GM19238 (cell line): ENCODE measurements around the gene LYRM9.
"Not testable (repeated sequence)": the region's sequence is repeated elsewhere in the genome, so short reads cannot be mapped to it uniquely, and the experiment has no call there.

Source experiments
- DNase-seq: peaks from one replicate; pipeline ENCODE4 v3.0.0; 2011; ENCODE audit warnings: low spot score; ENCODE audit not compliant: insufficient read length

LYRM9 gene

DNA sequence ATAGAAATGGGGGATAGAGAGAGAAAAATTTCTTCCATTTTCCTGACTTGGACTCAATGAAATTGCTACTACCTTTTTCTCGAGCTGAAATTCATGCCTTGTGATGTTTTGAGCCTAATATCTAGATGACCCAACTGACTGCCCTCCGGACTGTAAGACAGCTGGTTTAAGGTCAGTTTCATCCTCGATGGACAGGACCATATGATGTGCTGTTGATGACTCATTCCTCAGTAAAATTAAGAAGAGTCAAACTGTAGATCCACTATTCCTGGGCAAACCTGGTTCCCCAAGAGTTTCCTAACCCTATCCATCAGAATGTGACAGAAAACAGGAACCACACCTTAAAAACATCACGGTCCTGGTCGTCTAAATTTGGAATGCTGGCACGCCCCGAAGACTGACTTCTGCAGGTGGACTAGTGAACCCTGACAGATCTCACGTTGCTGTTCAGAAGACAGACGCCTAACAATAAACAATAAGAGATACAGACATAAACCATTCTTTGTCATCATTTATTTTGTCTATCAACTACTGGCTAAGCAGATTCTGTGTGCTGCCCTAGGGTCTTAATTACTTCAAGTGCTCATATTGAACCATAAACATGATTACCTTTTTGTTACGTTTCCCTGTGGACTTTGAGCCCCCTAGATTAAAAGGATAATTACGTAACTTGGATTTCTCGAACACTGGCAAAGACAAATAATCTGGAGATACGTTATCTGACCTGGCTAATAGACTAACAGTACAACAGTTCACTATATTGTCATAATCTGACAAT is 47.7 kb downstream of the LYRM9 start:
- no peak for DNase-seq

DNA sequence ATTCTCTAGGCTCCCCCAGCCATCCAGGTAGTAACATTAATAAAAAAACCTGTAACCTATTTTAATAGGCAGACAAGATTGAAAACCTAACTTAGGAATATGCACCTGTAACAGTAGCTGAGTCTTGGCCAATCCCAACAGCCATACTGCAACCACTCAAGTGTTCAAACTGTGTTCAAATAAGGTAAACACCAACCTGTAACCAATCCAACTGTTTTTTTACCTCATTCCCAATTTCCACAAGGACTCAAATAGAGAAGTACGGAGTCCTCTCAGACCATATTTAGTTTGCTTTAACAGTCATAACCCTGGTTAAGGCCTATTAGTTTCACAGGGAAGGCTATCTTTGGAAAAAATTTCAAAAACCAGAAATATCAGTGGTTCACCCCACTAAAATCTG is 52.5 kb downstream of the LYRM9 start:
- DNase-seq = no peak

DNA sequence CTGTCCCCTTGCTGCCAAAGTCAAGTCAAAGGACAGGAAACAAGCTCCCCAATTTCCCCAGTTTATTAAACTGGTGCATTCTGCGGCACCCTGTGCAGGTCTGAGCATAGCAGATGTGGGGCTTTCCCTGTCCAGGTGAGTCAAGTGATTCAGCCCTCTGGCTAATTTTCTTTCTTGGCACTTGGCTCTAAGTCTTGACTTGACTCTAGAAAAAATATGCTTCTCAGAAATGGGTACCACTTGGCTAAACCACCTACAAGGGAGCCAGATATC is 52.8 kb downstream of the LYRM9 start:
- not testable (repeated sequence) for DNase-seq

DNA sequence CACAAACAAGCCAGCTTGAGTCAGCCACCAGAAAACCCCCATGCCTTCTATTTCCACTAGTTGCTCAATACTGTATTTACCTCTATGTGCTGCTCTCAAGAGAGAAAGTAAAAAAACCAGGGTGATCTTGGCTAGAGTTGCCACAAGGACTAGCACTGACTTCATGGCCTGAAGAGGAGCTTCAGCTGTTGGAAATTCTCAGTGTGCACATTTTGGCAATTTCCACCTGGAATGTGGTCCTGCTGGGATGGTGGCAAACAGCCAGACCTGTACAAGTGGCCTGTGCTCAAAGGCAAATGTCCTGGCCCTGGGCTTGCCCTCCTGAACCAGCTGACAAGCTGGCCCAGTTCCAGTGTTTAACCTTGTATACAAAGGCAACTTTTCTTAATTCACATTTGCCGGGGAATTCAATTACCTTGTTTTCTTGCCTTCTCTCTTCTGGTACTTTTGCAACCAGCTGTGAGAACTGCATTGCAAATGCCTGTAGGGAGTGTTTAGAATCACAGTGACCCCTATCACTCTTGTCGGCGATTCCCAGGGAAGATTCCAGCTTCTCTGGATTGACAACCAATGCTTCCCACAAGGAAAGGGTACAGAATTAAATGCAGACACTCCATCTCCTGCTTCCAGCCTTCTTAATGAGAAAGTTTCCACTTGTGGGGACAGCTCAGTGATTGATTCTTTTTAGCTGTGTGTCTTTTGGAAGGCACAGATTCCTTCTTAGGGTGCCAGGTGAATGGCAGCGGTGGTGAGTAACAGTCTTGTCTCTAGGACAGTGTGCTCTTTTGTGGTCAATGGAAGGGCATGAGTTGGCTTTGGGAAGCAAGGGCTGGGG is 53.4 kb downstream of the LYRM9 start:
- DNase-seq = not testable (repeated sequence)

DNA sequence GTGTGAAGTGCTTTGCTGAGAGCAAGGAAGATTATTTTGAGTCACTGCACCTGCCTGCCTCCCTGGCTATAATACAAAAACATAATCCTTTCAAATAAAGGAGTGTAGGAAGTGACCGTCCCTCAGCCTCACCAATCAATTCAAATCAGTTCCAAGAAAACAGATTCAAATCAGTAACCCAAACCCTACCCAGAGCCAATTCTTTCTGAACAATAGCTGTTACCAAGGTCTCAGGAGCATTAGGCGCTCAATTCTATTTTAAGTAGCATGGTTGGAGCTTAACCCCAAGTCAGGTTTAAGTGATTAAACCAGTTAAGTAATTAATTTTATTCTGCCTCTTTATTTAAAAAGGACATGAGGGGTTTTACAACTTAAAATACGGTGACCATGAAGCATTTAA is 54.6 kb downstream of the LYRM9 start:
- not testable (repeated sequence) for DNase-seq

DNA sequence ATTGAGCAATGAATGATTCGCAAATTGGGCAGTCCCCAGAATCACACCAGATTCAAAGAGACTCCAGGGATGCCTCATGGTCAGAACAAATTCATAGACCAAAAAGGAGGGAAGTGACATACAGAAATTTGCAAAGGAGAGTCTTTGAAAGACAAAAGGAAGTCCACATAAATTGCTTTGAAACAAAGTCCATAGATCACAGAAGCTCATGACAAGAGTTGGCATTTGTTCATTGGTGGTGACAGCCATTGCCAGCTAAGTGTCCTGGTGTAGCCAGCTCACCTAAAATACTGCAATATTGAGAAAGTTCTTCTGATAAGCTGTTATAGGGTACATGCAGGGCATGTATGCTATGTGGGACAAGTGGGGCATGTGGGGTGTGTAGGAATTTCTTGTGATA is 55.4 kb downstream of the LYRM9 start:
- not testable (repeated sequence) for DNase-seq

DNA sequence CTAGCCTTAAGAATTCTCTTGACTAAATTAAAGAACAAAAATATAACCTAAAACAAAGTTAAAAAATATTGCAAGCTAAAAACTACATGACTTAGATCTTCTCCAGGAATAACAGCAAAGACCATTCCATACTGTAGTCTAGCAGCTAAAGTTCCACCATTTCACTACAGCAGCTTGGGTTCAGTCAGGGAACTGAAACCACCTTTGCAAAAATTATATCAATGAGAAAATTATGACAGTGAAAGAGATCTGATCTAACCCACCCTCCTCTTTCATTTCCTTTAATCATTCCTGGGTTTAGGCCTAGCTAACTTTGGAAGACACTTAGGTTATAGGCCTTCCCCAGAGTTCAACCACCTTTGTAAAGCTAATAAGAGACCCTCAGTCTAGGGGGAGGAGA is 56.5 kb downstream of the LYRM9 start:
- no peak for DNase-seq

DNA sequence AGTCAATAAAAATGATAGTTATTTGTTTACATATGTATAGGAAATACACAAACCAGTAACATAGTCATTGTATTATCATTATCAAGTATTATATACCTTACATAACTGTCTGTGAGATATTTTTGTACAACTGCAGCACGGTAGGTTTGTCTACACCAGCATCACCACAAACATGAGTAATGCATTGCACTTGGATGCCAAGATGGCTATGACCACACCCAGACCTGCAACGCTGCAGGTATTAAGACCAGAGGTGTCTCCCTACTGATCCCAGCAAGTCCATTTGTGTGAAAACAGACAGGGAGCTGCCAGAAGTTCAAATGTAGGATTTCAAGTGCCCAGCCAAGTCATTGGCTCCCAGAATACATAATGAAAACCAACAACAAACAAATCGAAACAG is 58.6 kb downstream of the LYRM9 start:
- no peak for DNase-seq

DNA sequence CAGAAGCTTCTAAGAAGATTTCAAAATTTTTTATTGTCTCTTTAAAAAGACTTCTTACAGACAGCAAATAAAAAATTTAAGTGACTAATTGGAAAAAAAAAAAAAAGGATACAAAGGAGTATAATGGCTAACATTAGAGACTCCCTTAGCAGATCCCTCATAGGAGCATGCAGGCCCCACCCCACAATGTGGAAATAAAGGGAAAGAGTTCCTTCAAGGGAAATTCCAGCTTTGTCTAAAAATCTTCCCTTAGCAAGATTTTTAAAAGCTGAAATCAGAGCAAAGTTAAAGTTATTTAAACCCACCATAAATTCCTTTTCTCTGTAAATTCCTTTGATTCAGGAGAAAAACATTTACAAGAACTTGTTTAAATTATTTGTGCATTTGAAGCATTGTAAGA is 60.3 kb downstream of the LYRM9 start:
- no peak for DNase-seq

DNA sequence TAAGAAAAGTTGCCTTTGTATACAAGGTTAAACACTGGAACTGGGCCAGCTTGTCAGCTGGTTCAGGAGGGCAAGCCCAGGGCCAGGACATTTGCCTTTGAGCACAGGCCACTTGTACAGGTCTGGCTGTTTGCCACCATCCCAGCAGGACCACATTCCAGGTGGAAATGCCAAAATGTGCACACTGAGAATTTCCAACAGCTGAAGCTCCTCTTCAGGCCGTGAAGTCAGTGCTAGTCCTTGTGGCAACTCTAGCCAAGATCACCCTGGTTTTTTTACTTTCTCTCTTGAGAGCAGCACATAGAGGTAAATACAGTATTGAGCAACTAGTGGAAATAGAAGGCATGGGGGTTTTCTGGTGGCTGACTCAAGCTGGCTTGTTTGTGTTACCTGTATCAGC is 63.3 kb downstream of the LYRM9 start:
- not testable (repeated sequence) for DNase-seq

DNA sequence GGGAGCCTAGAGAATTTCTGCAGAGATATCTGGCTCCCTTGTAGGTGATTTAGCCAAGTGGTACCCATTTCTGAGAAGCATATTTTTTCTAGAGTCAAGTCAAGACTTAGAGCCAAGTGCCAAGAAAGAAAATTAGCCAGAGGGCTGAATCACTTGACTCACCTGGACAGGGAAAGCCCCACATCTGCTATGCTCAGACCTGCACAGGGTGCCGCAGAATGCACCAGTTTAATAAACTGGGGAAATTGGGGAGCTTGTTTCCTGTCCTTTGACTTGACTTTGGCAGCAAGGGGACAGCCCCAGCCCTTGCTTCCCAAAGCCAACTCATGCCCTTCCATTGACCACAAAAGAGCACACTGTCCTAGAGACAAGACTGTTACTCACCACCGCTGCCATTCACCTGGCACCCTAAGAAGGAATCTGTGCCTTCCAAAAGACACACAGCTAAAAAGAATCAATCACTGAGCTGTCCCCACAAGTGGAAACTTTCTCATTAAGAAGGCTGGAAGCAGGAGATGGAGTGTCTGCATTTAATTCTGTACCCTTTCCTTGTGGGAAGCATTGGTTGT is 63.9 kb downstream of the LYRM9 start:
- not testable (repeated sequence) for DNase-seq
